Activated effector memory CD4-positive, alpha-beta T cell treated with Interleukin-2 at 50 U/mL for 16 hours (primary cell): Measurements from ENCODE around the gene DIPK2A.

Experiments used
- DNase-seq: peaks from one replicate; pipeline ENCODE4 v3.0.0-alpha.2; 2020

The DIPK2A gene

GRCh38 chr3:143971359-143972154 lies at the start of gene DIPK2A:
TSS of gene DIPK2A (plus strand) at chr3:143971823. CDS start at chr3:143972333, 510 bp downstream.
- DNase-seq = peak; percentile 90

- no peak for DNase-seq
Measured at GRCh38 chr3:143924522-143925285, 46.9 kb upstream of the DIPK2A start.

- no peak for DNase-seq
Measured at GRCh38 chr3:143928056-143928455, 43.6 kb upstream of the DIPK2A start.

GRCh38 chr3:143928541-143929255 lies 42.9 kb upstream of the DIPK2A start:
- no peak for DNase-seq

GRCh38 chr3:143934791-143935190 lies 36.8 kb upstream of the DIPK2A start:
- no peak for DNase-seq

DNA sequence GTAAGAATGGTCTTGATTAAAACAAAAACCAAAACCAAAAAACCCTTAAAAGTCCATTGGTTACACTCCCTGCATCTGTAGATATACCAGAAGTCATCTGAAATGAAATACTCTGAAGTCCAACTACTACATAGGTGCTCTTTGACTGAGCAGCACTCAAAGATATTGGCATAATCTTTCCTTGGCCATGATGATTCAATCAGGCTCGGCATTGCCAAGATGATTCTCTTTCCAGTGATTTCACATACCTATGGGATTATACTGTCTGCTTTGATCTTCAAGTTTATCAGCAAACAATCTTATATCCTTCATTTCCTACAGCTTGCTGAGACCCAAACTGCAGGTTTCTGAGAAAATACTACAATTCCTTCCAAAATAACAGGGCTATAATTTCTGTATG lies 35.9 kb upstream of the DIPK2A start:
- no peak for DNase-seq

DNA sequence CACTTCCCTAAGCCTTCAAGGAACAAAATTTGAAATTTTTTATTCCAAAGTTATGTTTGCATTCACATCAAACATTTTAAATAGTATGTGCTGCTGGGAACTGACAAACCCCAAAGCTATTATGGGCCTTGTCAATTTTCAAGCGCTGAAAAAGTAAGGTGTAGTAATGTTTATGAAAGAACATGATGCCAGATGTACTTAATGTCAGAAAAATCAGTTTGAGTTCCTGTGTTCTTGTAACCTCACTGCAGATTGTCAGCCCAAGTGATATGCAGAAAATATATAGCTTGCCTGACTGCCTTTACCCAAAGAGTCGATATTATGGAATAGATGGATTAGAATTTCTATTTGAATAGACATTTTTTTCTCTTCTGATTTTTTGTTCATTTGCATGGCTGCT lies 20.8 kb upstream of the DIPK2A start:
- no peak for DNase-seq

DNA sequence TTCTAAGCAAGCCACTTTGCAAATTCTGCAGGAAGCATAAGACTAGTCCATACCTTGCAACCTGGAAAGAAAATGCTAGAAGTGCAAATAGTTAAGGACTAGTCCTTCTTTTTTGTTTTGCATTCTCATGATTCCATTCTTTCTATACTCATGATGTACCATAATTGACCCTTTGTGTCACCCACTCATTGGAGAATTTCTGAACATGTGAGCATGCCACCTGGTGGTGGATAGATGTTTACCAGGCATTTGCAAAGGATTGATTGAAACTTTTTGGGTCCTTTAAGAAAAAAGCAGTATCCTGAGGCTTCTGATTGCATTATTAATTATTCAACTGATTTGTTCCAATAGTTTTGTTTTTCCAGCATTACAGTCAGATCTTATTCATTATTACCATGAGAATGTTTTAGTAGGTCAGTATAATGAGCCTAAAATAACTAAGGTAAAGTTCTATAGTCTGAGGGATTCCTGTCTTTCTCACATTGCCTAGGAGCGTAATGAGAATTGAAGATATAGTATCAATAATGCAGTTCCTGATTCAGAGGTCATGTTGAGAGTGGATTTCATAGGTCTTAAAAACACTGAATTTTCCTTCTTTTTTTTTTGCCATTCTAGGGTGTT lies 20.2 kb upstream of the DIPK2A start:
- no peak for DNase-seq

DNA sequence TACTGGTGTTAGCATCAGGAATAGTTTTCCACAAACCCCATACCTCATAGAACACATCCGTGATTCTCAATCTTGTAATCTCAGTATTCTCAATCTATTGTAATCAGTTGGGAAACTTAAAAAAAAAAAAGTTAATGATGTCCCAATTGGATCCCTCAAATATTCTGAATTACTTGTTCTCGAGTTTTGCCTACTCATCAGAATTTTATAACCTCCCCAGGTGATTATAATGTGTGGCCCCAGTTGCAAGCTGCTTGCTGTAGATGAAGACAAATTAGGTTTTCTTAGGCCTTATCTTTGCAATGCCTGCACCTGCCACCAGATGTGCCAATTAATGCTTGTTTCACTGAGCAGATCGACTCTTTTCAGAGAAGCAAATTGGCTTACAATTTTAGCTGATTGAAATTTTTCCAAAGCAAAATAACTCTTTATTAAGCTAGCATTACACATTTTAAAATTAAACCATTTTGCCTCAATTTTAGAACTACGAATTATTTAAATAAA lies 19.0 kb upstream of the DIPK2A start:
- DNase-seq = no peak

GRCh38 chr3:143955113-143955512 lies 16.5 kb upstream of the DIPK2A start:
- no peak for DNase-seq

DNA sequence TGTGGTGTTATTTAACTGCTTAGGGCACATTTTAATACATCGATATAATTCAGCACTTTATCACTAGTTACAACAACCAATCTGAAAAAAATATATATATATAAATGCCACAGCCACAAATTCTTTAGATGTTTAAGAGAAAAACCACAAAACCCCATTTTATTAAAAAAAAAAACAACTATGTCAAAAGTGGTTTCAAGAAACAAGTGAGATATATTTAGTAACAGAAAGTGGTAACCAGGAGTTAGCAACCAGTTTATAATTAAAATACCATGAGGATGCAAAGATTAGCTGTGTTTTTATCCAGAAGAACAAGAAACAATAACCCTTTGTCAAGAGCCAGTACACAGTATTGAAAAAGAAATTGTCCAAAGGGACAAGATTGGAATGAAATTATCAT lies 14.8 kb upstream of the DIPK2A start:
- no peak for DNase-seq

GRCh38 chr3:143957453-143957852 lies 14.2 kb upstream of the DIPK2A start:
- no peak for DNase-seq

- DNase-seq = no peak
Measured at GRCh38 chr3:143958966-143959365, 12.7 kb upstream of the DIPK2A start.

DNA sequence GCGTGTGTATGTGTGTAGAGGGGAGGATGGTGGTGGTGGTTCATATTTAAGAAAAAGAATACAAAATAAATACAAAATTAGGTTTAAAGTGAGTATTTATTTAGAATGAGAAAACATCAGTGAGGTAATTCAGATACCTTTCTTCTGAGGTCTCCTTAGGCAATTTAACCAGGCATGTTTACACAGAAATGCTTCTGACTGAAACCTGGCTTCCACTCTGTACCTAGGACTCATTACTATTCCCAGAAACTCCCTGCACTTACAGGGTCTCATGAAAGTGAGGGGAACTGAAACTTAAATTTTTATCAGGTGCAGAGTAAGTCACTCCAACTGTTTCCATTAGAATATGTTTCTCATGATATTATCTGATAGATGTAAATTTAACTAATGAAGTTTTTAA lies 10.3 kb upstream of the DIPK2A start:
- DNase-seq = no peak

DNA sequence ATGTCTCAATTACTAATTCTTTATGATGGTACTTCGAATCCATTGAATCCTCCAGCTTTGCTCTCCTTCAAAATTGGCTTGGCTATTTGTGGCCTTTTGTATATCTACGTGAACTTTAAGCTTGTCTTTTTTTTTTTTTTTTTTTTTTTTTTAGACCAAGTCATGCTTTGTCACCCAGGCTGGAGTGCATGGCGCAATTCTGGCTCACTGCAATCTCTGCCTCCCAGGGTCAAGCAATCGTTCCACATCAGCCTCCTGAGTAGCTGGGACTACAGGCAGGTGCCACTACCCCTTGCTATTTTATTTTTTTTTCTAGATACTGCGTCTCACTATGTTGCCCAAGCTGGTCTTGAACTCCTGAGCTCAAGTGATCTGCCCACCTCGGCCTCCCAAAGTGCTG lies 7.7 kb upstream of the DIPK2A start:
- no peak for DNase-seq

GRCh38 chr3:143970773-143971358 lies 757 bp upstream of the DIPK2A start:
- peak; percentile 41 for DNase-seq

GRCh38 chr3:143972155-143972504 lies 507 bp downstream of the DIPK2A start:
- no peak for DNase-seq

- DNase-seq = peak; percentile 49
Measured at GRCh38 chr3:143972505-143973258, 1.1 kb downstream of the DIPK2A start.

- peak; percentile 59 for DNase-seq
Measured at GRCh38 chr3:143973259-143974021, 1.8 kb downstream of the DIPK2A start.

DNA sequence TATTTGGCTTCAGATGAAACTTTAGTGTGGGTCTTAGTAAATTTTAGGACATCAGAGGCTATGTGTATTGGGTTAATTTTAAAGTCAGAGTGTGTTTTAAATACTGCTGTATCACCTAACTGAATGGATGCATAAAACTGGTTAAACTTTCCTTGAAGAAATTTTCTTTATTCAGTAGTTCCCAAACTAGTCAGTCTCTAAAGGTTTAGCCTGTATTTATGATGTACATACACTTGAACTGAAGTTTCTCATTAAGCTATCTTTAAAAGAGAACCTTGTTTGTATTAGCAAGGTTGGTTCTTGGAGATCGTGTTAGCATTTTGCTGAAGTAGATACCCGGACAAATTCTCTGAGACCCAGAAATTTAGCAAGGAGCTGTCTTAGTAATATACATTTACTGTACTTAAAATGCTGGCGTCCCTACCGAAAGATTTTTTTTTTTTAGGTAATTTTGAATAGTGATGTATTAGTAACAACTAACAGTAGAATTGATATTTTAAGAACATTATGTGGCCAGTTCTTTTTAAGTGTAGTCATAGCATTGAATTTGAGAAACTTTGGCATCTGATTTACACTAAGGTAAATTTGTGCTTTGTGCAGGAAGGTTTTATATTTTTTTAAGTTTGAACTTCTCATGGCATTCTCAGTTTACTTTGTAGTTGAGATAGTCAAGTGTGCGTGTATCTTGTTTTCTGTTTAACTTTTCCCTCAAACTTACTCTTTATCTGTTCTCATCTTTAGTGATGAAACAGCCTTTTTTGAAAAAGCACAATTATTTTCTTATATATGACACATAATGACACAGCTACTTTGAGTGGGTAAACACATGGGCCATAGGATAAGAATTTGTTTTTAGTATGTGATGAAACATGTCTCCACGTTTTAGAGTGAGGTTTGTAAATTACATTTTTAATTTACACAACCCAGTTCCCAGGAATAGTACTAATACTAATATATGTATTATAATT lies 2.9 kb downstream of the DIPK2A start:
- DNase-seq = no peak
